ENCODE data around the gene CXCR4.

Gene CXCR4

GRCh38 chr2:136117909-136118818 lies at the start of gene CXCR4:
Gene CXCR4, minus strand, starts transcription at chr2:136118149. Its CDS starts 89 bp downstream, at chr2:136118060.
- peak; percentile 93 for DNase-seq

GRCh38 chr2:136164280-136164776 lies 46.4 kb upstream of the CXCR4 start:
- no peak for DNase-seq

- DNase-seq, result no peak
These were observed 44.5 kb upstream of the CXCR4 start for GRCh38 chr2:136162438-136162837.

- no peak for DNase-seq
These were observed 38.5 kb upstream of the CXCR4 start for GRCh38 chr2:136156411-136156810.

- DNase-seq, result no peak
These were observed 36.4 kb upstream of the CXCR4 start for GRCh38 chr2:136154384-136154783.

- DNase-seq, result no peak
These were observed 33.3 kb upstream of the CXCR4 start for GRCh38 chr2:136151021-136151971.

- no peak for DNase-seq
These were observed 31.1 kb upstream of the CXCR4 start for GRCh38 chr2:136149011-136149410.

GRCh38 chr2:136146564-136146963 lies 28.6 kb upstream of the CXCR4 start:
- DNase-seq, result no peak

GRCh38 chr2:136143603-136144451 lies 25.9 kb upstream of the CXCR4 start:
- no peak for DNase-seq

GRCh38 chr2:136141510-136142149 lies 23.7 kb upstream of the CXCR4 start:
- no peak for DNase-seq

GRCh38 chr2:136139631-136140030 lies 21.7 kb upstream of the CXCR4 start:
- DNase-seq, result no peak

GRCh38 chr2:136137982-136138381 lies 20.0 kb upstream of the CXCR4 start:
- no peak for DNase-seq

GRCh38 chr2:136136931-136137330 lies 19.0 kb upstream of the CXCR4 start:
- peak; percentile 63 for DNase-seq

- peak; percentile 94 for DNase-seq
These were observed 18.3 kb upstream of the CXCR4 start for GRCh38 chr2:136135921-136136906.

- DNase-seq, result no peak
These were observed 17.5 kb upstream of the CXCR4 start for GRCh38 chr2:136135462-136135861.

GRCh38 chr2:136134126-136134525 lies 16.2 kb upstream of the CXCR4 start:
- DNase-seq, result peak; percentile 77

- DNase-seq, result no peak
These were observed 15.6 kb upstream of the CXCR4 start for GRCh38 chr2:136133586-136133985.

GRCh38 chr2:136133176-136133575 lies 15.2 kb upstream of the CXCR4 start:
- DNase-seq, result no peak

GRCh38 chr2:136132825-136133155 lies 14.8 kb upstream of the CXCR4 start:
- DNase-seq, result no peak

- DNase-seq, result peak; percentile 91
These were observed 14.2 kb upstream of the CXCR4 start for GRCh38 chr2:136131961-136132824.

Data from CD4-positive, alpha-beta T cell treated with Interleukin-15 for 1 hour (primary cell).